GM10266 (cell line): Measurements from ENCODE around the gene SEC63.
A peak's percentile ranks its signal among the peaks of the same experiment; 100 is the strongest.
"Not testable (repeated sequence)": the region's sequence is repeated elsewhere in the genome, so short reads cannot be mapped to it uniquely, and the experiment has no call there.

ENCODE experiments used
- DNase-seq: peaks from one replicate; pipeline ENCODE4 v3.0.0; 2012; ENCODE audit errors: extremely low spot score
- CTCF ChIP-seq: IDR thresholded peaks from 2 replicates; pipeline ENCODE4 v1.5.1; 2012; ENCODE audit warnings: mild to moderate bottlenecking, low read depth; ENCODE audit not compliant: control insufficient read depth, insufficient read depth; ENCODE audit errors: missing control alignments

The SEC63 gene

GRCh38 chr6:107917451-107918375, 40.3 kb downstream of the SEC63 start:
- TF ChIP-seq CTCF, result no peak
- DNase-seq, result no peak

GRCh38 chr6:107916961-107917360, 41.0 kb downstream of the SEC63 start:
- DNase-seq, result not testable (repeated sequence)

DNA sequence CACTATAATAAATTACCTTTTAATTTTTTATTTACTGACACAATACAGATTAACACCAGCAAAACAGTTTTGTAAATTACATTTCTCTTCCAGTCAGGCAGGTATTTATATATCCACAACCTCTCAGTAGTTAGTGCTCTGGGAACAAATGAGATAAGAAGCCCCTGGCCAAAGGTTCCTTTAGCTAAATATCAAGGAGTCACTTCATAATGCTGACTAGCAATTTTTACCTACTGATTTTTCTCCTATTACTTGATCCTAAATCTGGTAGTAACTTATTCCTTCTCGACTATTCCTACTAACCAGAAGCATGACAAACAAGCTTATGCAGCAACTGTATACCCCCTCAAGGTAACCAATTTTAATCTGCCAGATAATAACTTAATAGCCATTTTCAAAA, 46.3 kb downstream of the SEC63 start:
- no peak for TF ChIP-seq CTCF

GRCh38 chr6:107894809-107895396, 63.1 kb downstream of the SEC63 start:
- no peak for TF ChIP-seq CTCF
- DNase-seq, result no peak

More for the DNA sequence above, 46.3 kb downstream of the SEC63 start:
- no peak for DNase-seq

- DNase-seq, result not testable (repeated sequence)
These were observed 67.6 kb downstream of the SEC63 start for GRCh38 chr6:107890431-107890830.

DNA sequence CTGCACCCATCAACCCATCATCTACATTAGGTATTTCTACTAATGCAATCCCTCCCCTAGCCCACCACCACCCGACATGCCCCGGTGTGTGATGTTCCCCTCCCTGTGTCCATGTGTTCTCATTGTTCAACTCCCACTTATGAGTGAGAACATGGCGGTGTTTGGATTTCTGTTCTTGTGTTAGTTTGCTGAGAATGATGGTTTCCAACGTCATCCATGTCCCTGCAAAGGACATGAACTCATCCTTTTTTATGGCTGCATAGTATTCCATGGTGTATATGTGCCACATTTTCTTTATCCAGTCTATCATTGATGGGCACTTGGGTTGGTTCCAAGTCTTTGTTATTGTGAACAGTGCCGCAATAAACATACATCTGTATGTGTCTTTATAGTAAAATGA, 72.1 kb downstream of the SEC63 start:
- not testable (repeated sequence) for DNase-seq

DNA sequence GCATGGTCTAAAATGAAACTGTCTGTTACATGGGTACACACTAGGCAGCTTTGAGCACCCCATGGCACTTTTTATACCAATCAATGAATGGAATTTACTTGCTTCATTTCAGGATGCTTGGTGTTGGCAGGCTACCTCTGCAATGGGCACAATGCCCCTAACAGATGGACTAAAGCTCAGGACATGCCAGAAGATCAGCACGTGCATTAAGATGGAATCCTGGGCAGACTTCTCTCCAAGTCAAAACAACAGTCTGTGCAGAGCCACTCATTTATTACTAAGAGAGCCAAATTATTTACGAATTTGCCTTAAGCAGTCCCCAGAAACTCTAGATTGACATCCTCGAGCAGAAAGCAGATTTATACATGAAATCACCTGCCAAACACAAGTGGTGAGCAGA, 78.1 kb downstream of the SEC63 start:
- DNase-seq, result no peak

DNA sequence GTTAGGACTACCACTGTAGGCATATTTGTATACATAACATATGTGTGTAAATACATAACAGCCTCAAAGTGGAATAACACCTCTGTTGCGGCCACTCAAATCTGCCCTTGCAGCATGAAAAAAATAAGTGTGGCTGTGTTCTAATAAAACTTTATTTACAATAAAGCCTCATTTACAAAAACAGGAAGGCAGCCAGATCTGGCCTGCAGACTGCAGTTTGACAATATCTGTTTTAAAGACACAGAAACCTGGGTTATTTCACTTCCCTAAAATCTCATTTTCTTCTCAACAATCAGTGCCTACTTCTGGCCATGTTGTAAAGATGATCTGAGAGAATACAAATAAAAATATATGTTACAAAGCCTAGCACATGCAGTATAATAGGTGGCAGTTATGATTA, 80.0 kb downstream of the SEC63 start:
- DNase-seq, result peak; percentile 27
- TF ChIP-seq CTCF, result no peak

More for the DNA sequence above, 78.1 kb downstream of the SEC63 start:
- TF ChIP-seq CTCF, result no peak

DNA sequence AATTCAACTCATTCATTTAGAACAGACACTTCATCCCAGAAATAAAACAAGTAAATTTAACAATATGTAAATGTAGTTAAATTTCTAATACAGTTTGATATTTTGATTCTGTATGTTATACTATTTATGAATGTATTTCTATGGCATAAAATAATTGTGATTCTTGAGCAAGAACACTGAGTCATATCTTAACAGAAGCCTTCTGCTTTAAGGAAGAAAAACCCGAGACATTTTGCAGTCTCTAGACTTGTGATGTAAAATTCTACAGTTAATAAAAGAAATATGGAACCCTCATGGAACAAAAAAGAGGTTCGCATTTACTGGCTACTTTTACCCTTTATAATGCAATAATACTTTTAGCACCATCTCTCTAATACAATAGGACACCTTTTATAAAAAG, 86.0 kb downstream of the SEC63 start:
- no peak for DNase-seq
- TF ChIP-seq CTCF, result no peak

DNA sequence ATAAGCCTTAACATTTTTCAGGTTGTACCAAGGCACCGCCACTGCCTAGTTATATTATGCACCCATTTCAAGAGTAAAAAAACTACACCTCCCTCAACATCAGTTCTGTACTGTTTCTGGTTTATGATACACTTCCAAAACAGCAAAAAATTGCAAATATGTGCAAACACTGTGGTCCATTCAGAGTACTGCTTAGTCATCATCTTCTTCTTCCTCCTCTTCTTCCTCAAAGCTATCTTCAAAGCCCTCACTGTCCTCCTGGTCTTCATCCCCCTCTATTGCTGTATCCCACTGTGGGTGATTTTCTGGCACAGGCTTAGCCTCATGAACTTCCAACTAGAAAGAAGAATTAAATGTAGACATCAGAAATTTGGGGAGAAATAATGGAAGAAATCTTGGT, 86.5 kb downstream of the SEC63 start:
- DNase-seq, result not testable (repeated sequence)
